PC-3 (cell line): Measurements from ENCODE around the gene TAP2. TPM values are rescaled to one million over a fixed set of nuclear protein-coding genes. Genes with fewer than 3 reads are reported as not detected.

Experiments used
- ATAC-seq: fragments of 200-7000 bp; cut with Tn5 transposase; 2 replicates; pipeline ENCODE4 v1.9.1; 2020; ENCODE audit warnings: mild to moderate bottlenecking, moderate library complexity
- BruUV-seq: library from RNA; stranded (reverse); fragments of 400-500 nt; replicated peaks from 2 replicates; lab custom pipeline; 2021; lab: Mats Ljungman, UMichigan
- CTCF ChIA-PET: fragments of 300-600 bp; sonication (Branson Sonifier 250); formaldehyde crosslinking; loops from one replicate; lab custom pipeline; 2022; ENCODE audit warnings: antibody characterized with exemption; lab: Charles Lee
- POLR2A ChIA-PET: fragments of 300-600 bp; sonication (Branson Sonifier 250); formaldehyde crosslinking; loops from one replicate; lab custom pipeline; 2022; ENCODE audit warnings: antibody characterized with exemption; ENCODE audit not compliant: unreplicated experiment; lab: Charles Lee
- DNase-seq: peaks from one replicate; pipeline ENCODE4 v3.0.0-alpha.2; 2015
- H2AFZ ChIP-seq: fragments of 300-600 bp; sonication (generic); 2 replicates; pipeline ENCODE4 v1.6.0; 2016; ENCODE audit warnings: antibody characterized with exemption, low read length
- H3F3A ChIP-seq: fragments of 300-600 bp; sonication (generic); one replicate; pipeline ENCODE4 v1.6.0; 2017; ENCODE audit warnings: antibody characterized with exemption, low read length, control low read depth, mild to moderate bottlenecking; ENCODE audit not compliant: unreplicated experiment
- H3K27ac ChIP-seq: fragments of 300-600 bp; sonication (generic); 2 replicates; pipeline ENCODE4 v1.5.1; 2016; ENCODE audit warnings: mild to moderate bottlenecking, low read length
- H3K27me3 ChIP-seq: fragments of 300-600 bp; sonication (generic); 2 replicates; pipeline ENCODE4 v1.6.1; 2016; ENCODE audit warnings: low read length, mixed read lengths
- H3K36me3 ChIP-seq: fragments of 300-600 bp; sonication (generic); 2 replicates; pipeline ENCODE4 v1.6.1; 2016; ENCODE audit warnings: low read depth, mixed run types, low read length, mixed read lengths
- H3K4me1 ChIP-seq: fragments of 300-600 bp; sonication (generic); 2 replicates; pipeline ENCODE4 v1.5.1; 2016; ENCODE audit warnings: low read length; ENCODE audit not compliant: insufficient read depth
- H3K4me2 ChIP-seq: fragments of 300-600 bp; sonication (generic); 2 replicates; pipeline ENCODE4 v1.6.0; 2016; ENCODE audit warnings: low read length
- H3K4me3 ChIP-seq: fragments of 300-600 bp; sonication (generic); 2 replicates; pipeline ENCODE4 v1.5.1; 2016; ENCODE audit warnings: mild to moderate bottlenecking, low read length, mixed read lengths
- H3K79me2 ChIP-seq: fragments of 300-600 bp; sonication (generic); 2 replicates; pipeline ENCODE4 v1.6.1; 2017; ENCODE audit warnings: low read length, mixed read lengths
- H3K9ac ChIP-seq: fragments of 300-600 bp; sonication (generic); 2 replicates; pipeline ENCODE4 v1.6.0; 2016; ENCODE audit warnings: mild to moderate bottlenecking, low read length
- H3K9me2 ChIP-seq: fragments of 300-600 bp; sonication (generic); replicated peaks from 2 replicates; pipeline ENCODE4 v1.6.1; 2016; ENCODE audit warnings: mixed run types, low read length, mixed read lengths
- H3K9me3 ChIP-seq: fragments of 300-600 bp; sonication (generic); 2 replicates; pipeline ENCODE4 v1.6.1; 2016; ENCODE audit warnings: low read length, mixed read lengths
- H4K20me1 ChIP-seq: fragments of 300-600 bp; sonication (generic); 2 replicates; pipeline ENCODE4 v1.6.1; 2016; ENCODE audit warnings: low read length, mixed read lengths
- EZH2 ChIP-seq: fragments of 300-600 bp; sonication (generic); IDR thresholded peaks from one replicate; pipeline ENCODE4 v1.6.1; 2017; ENCODE audit warnings: antibody characterized with exemption, mild to moderate bottlenecking, low read length; ENCODE audit not compliant: unreplicated experiment
- EZH2phosphoT487 ChIP-seq: fragments of 300-600 bp; sonication (generic); IDR thresholded peaks from 2 replicates; pipeline ENCODE4 v1.6.1; 2018; ENCODE audit warnings: mild to moderate bottlenecking, antibody characterized with exemption, low read length, borderline replicate concordance
- intact Hi-C: fragments of 100-400 bp; cut with micrococcal nuclease; formaldehyde crosslinking; loops from 2 replicates; pipeline ENCODE4 v1.9.0; 2023
- total RNA-seq: library from RNA; depleted of rRNA; stranded (reverse); fragments of >200 nt; gene quantifications from 2 replicates; pipeline ENCODE4 v1.2.3, GENCODE V29; 2014
- TF ChIP-seq, protein P1 (sequence below): fragments of 300-600 bp; sonication (generic); conservative IDR thresholded peaks from 2 replicates; pipeline ENCODE4 v1.5.1; 2017; ENCODE audit warnings: antibody characterized with exemption, low read depth, mild to moderate bottlenecking, low read length

The TAP2 gene
- total RNA-seq, 1 experiment from 2014 or later: 93.0 TPM

DNA sequence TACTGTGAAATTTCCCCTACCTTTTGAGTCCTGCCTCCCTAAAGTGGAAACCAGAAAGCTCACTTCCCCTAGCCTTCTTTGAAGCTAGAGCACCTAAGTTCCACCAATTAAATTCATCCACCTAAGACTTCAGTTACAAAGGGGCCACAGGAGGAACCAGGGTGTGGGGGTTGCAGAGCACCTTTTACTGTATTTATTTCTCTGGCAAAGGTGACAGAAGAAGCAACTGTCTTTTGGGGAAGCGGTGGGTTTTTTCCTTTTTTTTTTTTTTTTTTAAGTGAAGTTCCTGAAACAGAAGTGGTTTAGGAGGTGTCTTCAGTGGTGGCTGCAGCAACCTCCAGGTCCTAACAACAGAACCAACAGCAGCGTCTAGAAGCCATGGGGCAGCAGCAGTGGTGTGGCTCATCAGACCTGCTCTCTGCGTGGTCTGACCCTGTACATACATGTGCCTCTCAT, 28.5 kb upstream of the TAP2 start:
- Histone ChIP-seq H3K4me1 (no peaks in the 10 kb centered on the region), H3K9me3 (no peaks in the 10 kb centered on the region), H3K36me3 (no peaks in the 10 kb centered on the region), H3K4me2 (no peak overlapping the region), H3K79me2 (no peaks in the 10 kb centered on the region), H3K27me3 (peaks cover 14% of the 10 kb centered on the region), H3K27ac (no peak overlapping the region), H4K20me1 (no peaks in the 10 kb centered on the region), H3K9me2 (no peaks in the 10 kb centered on the region), H3F3A (no peaks in the 10 kb centered on the region), H3K4me3 (no peak overlapping the region), H3K9ac (no peak overlapping the region), H2AFZ (no peak overlapping the region)
- ATAC-seq (no peak), DNase-seq (no peak)
- no TSS peak for BruUV-seq
- TF ChIP-seq, protein P1, sequence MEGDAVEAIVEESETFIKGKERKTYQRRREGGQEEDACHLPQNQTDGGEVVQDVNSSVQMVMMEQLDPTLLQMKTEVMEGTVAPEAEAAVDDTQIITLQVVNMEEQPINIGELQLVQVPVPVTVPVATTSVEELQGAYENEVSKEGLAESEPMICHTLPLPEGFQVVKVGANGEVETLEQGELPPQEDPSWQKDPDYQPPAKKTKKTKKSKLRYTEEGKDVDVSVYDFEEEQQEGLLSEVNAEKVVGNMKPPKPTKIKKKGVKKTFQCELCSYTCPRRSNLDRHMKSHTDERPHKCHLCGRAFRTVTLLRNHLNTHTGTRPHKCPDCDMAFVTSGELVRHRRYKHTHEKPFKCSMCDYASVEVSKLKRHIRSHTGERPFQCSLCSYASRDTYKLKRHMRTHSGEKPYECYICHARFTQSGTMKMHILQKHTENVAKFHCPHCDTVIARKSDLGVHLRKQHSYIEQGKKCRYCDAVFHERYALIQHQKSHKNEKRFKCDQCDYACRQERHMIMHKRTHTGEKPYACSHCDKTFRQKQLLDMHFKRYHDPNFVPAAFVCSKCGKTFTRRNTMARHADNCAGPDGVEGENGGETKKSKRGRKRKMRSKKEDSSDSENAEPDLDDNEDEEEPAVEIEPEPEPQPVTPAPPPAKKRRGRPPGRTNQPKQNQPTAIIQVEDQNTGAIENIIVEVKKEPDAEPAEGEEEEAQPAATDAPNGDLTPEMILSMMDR: no peak
- no peak for TF ChIP-seq EZH2
- no peak for TF ChIP-seq EZH2phosphoT487
- ChIA-PET CTCF (interaction anchor here (0.8 to 2.3 kb wide), 3 partner anchors 13 to 81 kb away, joined by 7 to 19 read pairs (median 8); partner anchors contain the start of genes PSMB9, TAP1 and TAP2), POLR2A (no interaction called here)
- intact Hi-C loops: loop anchor here (5.0 kb wide), 1 partner anchor 165 kb away; no protein-coding TSS in a partner anchor

DNA sequence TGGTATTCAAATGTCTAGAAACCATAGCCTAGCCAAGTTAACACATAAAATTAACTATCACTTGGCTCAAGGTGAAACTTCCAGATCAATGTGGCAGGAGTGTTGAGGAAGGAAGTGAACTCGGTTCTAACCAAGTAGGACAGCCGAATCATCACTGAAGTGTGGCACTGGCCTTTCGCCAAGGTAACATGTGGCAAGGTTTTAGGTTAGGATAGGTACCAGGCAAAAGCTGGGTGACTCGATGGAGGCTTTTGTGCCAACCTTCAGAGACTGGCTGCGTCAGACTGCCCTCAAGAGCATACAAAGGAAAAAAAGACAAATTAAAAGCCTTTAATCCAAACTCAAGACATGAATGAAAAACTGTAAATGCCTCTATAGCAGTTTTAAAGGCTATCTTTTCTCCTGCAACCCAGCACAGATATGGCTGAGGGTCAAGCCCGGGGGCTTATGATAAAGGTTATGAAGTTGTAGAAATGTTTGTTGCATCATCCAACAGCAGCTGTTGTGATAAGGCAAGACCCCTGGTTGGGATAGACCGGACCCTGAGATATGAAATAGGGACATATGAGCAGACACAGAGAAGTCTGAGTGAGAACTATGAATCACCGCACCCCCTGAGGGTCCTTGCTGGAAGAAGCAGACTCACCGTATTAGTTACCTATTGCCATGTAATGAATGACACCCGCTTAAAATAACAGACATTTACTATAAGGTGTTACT, 27.3 kb upstream of the TAP2 start:
- TF ChIP-seq EZH2phosphoT487 (no peak), EZH2 (no peak)
- TF ChIP-seq, protein P1: no peak
- Histone ChIP-seq H2AFZ (no peak overlapping the region), H3F3A (no peaks in the 10 kb centered on the region), H3K9me3 (no peaks in the 10 kb centered on the region), H3K36me3 (no peaks in the 10 kb centered on the region), H3K79me2 (no peaks in the 10 kb centered on the region), H3K4me3 (no peak overlapping the region), H3K9me2 (no peaks in the 10 kb centered on the region), H3K27me3 (peaks cover 11% of the 10 kb centered on the region), H3K27ac (no peak overlapping the region), H4K20me1 (no peaks in the 10 kb centered on the region), H3K9ac (no peak overlapping the region), H3K4me1 (peaks cover 6% of the 10 kb centered on the region; the same call in 1 of the 2 replicates), H3K4me2 (no peak overlapping the region)
- POLR2A ChIA-PET: no interaction called here
- BruUV-seq: no TSS peak
- intact Hi-C loops: loop anchor here (5.0 kb wide), 1 partner anchor 164 kb away; no protein-coding TSS in a partner anchor
- ATAC-seq (no peak), DNase-seq (no peak)
- CTCF ChIA-PET: no interaction called here

DNA sequence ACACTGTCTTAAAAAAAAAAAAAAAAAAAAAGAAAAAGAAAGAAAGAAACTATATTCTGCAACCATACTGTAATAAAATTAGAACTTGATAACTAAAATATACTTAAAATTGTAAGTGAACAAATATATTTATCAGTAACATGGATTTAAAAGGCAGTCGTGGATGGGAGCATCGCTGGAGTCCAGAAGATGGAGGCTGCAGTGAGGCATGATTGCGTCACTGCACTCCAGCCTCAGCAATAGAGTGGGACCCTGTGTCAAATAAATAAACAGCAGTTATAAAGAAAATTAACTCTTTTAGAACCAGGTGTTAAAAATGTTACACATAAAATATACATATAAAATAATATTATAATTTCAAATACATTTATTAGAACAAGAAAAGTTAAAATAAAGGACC, 24.2 kb upstream of the TAP2 start:
- H3K79me2 ChIP-seq: no peaks in the 10 kb centered on the region
- DNase-seq (no peak), ATAC-seq (no peak)
- intact Hi-C loops: no loop called here
- TF ChIP-seq EZH2 (no peak), EZH2phosphoT487 (no peak)
- TF ChIP-seq, protein P1: no peak
- H3K9ac ChIP-seq: no peak overlapping the region
- H4K20me1 ChIP-seq: no peaks in the 10 kb centered on the region
- ChIA-PET CTCF (no interaction called here), POLR2A (no interaction called here)
- H3K36me3 ChIP-seq: no peaks in the 10 kb centered on the region
- no peak overlapping the region for H3K4me3 ChIP-seq
- no peak overlapping the region for H2AFZ ChIP-seq
- no peaks in the 10 kb centered on the region for H3K9me3 ChIP-seq
- no peaks in the 10 kb centered on the region for H3F3A ChIP-seq
- no peaks in the 10 kb centered on the region for H3K9me2 ChIP-seq
- no peak overlapping the region for H3K4me2 ChIP-seq
- H3K27me3 ChIP-seq: no peaks in the 10 kb centered on the region
- H3K27ac ChIP-seq: no peak overlapping the region
- no TSS peak for BruUV-seq
- H3K4me1 ChIP-seq: peaks cover 6% of the 10 kb centered on the region; the same call in 1 of the 2 replicates
